Heart right ventricle (tissue), 16 donors: ENCODE results near the gene SDC1. TPM values are rescaled to one million over a fixed set of nuclear protein-coding genes. Genes with fewer than 3 reads are reported as not detected.

Source experiments
- ATAC-seq, 8 donors: fragments of 200-7000 bp; cut with Tn5 transposase; one replicate each; pipeline ENCODE4 v1.9.1; 2020; ENCODE audit warnings: mild to moderate bottlenecking in 8 of 8, moderate library complexity in 8 of 8, moderate number of reproducible peaks in 1 of 8
- DNase-seq, 2 donors: peaks; one replicate each; pipeline ENCODE4 v3.0.0-alpha.2; 2020
- H3K27ac ChIP-seq, 10 donors: fragments of 200-600 bp; sonication (generic) in 2 of 10; one replicate each; pipeline versions ENCODE4 v1.5.0 to v1.8.0; 2020 to 2022; ENCODE audit warnings: mild to moderate bottlenecking in 3 of 10
- H3K27me3 ChIP-seq, 7 donors: fragments of 200-600 bp; one replicate each; pipeline ENCODE4 v1.8.0; 2021 to 2022; ENCODE audit warnings: mild to moderate bottlenecking in 2 of 7
- H3K36me3 ChIP-seq, 9 donors: fragments of 200-600 bp; sonication (generic) in 1 of 9; one replicate each; pipeline versions ENCODE4 v1.5.0 to v1.8.0; 2020 to 2022; ENCODE audit warnings: mild to moderate bottlenecking in 2 of 9
- H3K4me1 ChIP-seq, 9 donors: fragments of 200-600 bp; sonication (generic) in 1 of 9; one replicate each; pipeline versions ENCODE4 v1.5.0 to v1.8.0; 2020 to 2022; ENCODE audit warnings: mild to moderate bottlenecking in 4 of 9
- H3K4me3 ChIP-seq, 10 donors: fragments of 200-600 bp; sonication (generic) in 2 of 10; one replicate each; pipeline versions ENCODE4 v1.5.0 to v1.8.0; 2020 to 2022; ENCODE audit warnings: mild to moderate bottlenecking in 7 of 10, moderate library complexity in 2 of 10
- H3K9me3 ChIP-seq, 11 donors: fragments of 200-600 bp in 10 of 11; sonication (generic) in 2 of 11; one replicate each; pipeline versions ENCODE4 v1.5.0 to v1.8.0; 2013 to 2022; ENCODE audit warnings: mild to moderate bottlenecking in 2 of 11, control low read depth in 1 of 11, moderate library complexity in 1 of 11
- WGBS, 2 donors: extraction: QIAGEN DNeasy Blood & Tissue Kit; methylation state at CpG; one replicate each; pipeline ENCODE4 v1.1.7; 2013; ENCODE audit warnings: inconsistent platforms in 1 of 2; 5-methylcytosine and 5-hydroxymethylcytosine counted together
- intact Hi-C, 10 donors: fragments of 100-400 bp; cut with DNase I; formaldehyde crosslinking; loops; one replicate each; pipeline versions ENCODE4 v1.11.1 to v1.14.2; 2022
- polyA plus RNA-seq, 2 donors: library from polyadenylated mRNA; stranded (reverse); fragments of 200-250 nt; gene quantifications; one replicate each; pipeline ENCODE4 v1.2.3, GENCODE V29; 2013
- total RNA-seq, 10 donors: library from RNA; stranded (reverse); fragmentation: NEBNext Ultra II Directional in 3 of 10; extraction: Animal tissue kit (Norgen Biotek cat#: 25700) in 3 of 10; gene quantifications; one replicate each; pipeline versions ENCODE4 v1.2.1 to v1.2.4, GENCODE V29; 2021 to 2023
- TF ChIP-seq, protein P1 (sequence below), 9 donors: fragments of 200-600 bp; sonication (generic) in 2 of 9; IDR thresholded peaks; one replicate each; pipeline versions ENCODE4 v1.5.0 to v1.8.0; 2021 to 2022; ENCODE audit warnings: antibody characterized with exemption in 9 of 9, mild to moderate bottlenecking in 5 of 9, moderate library complexity in 1 of 9
- donor health status: Arrhythmogenic right ventricular cardiomyopathy.
- donor health status: ischemic (EF 13 %, LVEDD 7.1; RV severe dilation, severe dysfunction).
- donor health status: healthy with polysubstance abuse.
- donor health status: DM: no; HTN: yes; CAD: no.
- donor health status: DM: no; HTN: no; CAD: no.
- donor health status: ischemic (EF 25% LVEDD 6.9; RV normal size, moderate dysfunction).
- donor health status: ischemic (EF 25% LVEDD 5.7; RV mildly dilated, moderate dysfunction).
- donor health status: healthy.
- donor health status: DM: yes; HTN: yes; CAD: no.
- donor health status: Ischemic cardiomyopathy.
- donor health status: ischemic (EF 35%, LVEDD 5.7; RV mildly dilated, moderate dysfunction).
- donor health status: nonischemic (EF 11% LVEDD 7.7; RV severe dilation, severe dysfunction).
- donor health status: DM: yes; HTN: yes; CAD: no.
- donor health status: PGD.
- donor health status: ischemic (EF 29% LVEDD 5.4; RV normal size, mild dysfunction).
- donor health status: nonischemic (EF 23%, LVEDD 6.1; RV moderate dilation, normal function).

Gene SDC1
- total and polyA plus RNA-seq, 12 donors = 0.27 to 2.1 (median 0.33) TPM; not detected in 2

GRCh38 chr2:20223407-20224163 lies 1.3 kb downstream of the SDC1 start:
- TF ChIP-seq, protein P1, sequence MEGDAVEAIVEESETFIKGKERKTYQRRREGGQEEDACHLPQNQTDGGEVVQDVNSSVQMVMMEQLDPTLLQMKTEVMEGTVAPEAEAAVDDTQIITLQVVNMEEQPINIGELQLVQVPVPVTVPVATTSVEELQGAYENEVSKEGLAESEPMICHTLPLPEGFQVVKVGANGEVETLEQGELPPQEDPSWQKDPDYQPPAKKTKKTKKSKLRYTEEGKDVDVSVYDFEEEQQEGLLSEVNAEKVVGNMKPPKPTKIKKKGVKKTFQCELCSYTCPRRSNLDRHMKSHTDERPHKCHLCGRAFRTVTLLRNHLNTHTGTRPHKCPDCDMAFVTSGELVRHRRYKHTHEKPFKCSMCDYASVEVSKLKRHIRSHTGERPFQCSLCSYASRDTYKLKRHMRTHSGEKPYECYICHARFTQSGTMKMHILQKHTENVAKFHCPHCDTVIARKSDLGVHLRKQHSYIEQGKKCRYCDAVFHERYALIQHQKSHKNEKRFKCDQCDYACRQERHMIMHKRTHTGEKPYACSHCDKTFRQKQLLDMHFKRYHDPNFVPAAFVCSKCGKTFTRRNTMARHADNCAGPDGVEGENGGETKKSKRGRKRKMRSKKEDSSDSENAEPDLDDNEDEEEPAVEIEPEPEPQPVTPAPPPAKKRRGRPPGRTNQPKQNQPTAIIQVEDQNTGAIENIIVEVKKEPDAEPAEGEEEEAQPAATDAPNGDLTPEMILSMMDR (IDR thresholded peaks at IDR 0.05) = no peak
- 0 to 1% methylated on average over 61 to 66 of the region's 66 CpGs for WGBS, 2 donors
- ATAC-seq = peak in 7 of 8 donors; percentile 31 to 52 (median 39)
- intact Hi-C loops = loop anchor here in 7 of 10 donors (2.0 to 10.0 kb wide), 5 partner anchors 89 to 119 kb away; no protein-coding TSS in a partner anchor
- Histone ChIP-seq H3K27me3 (peaks cover 0 to 70% (median 43%) of the 10 kb centered on the region in 7 donors), H3K4me1 (peaks cover 0 to 22% (median 19%) of the 10 kb centered on the region in 9 donors), H3K4me3 (peak overlapping the region; percentile 32 to 61 (median 56)), H3K27ac (no peak overlapping the region), H3K36me3 (no peaks in the 10 kb centered on the region), H3K9me3 (no peaks in the 10 kb centered on the region)
- peak in 1 of 2 donors; percentile 27 for DNase-seq

DNA sequence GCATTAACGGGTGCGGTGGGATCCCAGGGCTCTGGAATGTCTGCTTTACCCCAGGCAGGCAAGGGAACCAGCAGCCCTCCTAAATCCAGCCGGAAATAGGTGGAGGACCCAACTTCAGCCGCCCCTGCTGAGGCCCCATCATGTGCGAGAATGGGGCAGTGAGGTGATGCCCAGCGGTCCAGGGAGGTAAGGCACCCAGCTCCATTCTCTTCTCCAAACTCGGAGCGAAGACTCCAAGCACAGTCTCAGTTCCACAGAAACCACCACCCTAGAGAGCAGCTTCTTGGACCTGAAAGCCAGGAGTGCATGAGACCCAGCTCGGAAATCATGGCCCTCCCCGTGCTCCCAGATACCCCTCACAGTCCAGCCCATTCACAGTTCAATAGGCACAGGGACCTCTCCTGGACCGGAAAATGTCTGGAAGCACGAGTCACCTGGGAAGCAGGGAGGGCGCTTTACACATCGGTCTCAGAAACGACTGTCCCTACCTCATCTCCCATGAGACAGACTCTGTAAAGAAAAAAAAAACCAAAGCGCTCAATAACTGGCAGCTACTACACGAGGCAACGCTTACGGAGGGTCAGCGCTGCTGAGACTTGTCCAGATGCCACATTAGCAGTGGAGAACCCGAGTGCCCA lies 2.0 kb downstream of the SDC1 start:
- H3K27ac ChIP-seq = no peak overlapping the region
- H3K27me3 ChIP-seq = peaks cover 0 to 70% (median 36%) of the 10 kb centered on the region in 7 donors
- H3K4me1 ChIP-seq = peaks cover 0 to 22% (median 19%) of the 10 kb centered on the region in 9 donors
- WGBS, 2 donors = 37% methylated on average over 21 of the region's 21 CpGs
- H3K9me3 ChIP-seq = no peaks in the 10 kb centered on the region
- peak overlapping the region in 9 of 10 donors; percentile 52 to 61 (median 56) for H3K4me3 ChIP-seq
- no peaks in the 10 kb centered on the region for H3K36me3 ChIP-seq
- ATAC-seq (no peak), DNase-seq (no peak)
- TF ChIP-seq, protein P1 (IDR thresholded peaks at IDR 0.05) = no peak
- intact Hi-C loops = loop anchor here in 6 of 10 donors (5.0 to 10.0 kb wide), 4 partner anchors 88 to 118 kb away; no protein-coding TSS in a partner anchor

DNA sequence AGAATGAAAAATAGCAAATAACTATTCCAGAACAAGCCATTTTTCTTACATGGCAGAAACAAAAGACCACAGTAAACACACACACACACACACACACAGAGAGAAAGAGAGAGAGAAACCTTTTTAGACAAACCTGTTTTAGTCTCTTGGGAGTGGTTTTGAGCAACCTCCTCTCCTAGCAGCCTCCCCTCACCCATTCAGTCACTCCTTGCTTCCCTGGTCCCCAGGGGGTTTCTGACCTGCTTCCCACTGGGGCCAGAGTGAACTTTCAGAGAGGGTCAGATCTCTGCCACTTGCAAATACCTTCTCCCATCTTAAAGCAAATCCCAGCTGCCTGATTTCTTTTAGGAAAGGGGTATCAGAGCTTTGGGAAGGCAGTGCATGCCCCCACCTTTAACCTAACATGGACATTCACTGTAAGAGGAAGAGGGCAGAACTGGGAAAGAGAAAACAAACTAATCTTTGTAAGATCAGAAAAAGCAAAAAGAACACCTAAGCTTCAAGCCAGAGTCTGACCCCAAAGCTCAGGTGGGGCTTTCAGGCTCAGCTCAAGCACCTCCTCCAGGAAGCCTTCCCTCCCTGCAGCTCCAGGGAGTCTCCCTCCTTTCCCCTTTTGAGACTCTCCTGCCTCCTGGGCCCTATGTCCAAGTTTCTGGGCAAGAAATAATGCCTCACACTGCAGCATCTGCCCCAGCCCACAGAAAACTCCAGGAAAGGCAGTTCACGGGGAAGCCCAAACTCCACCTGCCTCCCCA lies 2.7 kb downstream of the SDC1 start:
- Histone ChIP-seq H3K27ac (no peak overlapping the region), H3K36me3 (no peaks in the 10 kb centered on the region), H3K4me3 (no peak overlapping the region), H3K9me3 (no peaks in the 10 kb centered on the region), H3K27me3 (peaks cover 0 to 66% (median 29%) of the 10 kb centered on the region in 7 donors), H3K4me1 (peaks cover 0 to 22% (median 19%) of the 10 kb centered on the region in 9 donors)
- WGBS, 2 donors = 92 to 98% methylated on average over 1 of the region's 1 CpG
- TF ChIP-seq, protein P1 (IDR thresholded peaks at IDR 0.05) = no peak
- ATAC-seq = no peak
- intact Hi-C loops = loop anchor here in 6 of 10 donors (5.0 to 10.0 kb wide), 4 partner anchors 87 to 117 kb away; no protein-coding TSS in a partner anchor
- DNase-seq = no peak

DNA sequence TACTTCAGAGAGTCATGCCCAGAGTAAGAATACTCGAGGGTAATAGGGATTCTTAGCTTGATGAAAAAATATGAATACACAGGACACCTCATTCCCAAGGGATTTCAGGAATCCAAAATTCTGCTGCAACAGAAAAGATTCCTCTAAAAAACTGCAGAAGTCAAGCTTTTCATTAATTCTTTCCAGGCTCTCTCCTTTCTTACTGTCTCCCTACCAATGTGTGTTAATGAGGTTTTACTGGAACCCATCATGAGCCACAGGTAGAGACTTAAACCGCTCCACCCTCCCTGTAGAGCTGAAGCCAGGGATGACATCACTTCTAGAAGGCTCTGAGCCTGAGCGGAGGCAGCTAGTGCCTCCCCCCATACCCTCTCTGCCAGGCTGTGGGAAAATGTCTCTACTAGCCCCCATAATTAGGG lies 3.4 kb downstream of the SDC1 start:
- WGBS, 2 donors = 71 to 75% methylated on average over 3 of the region's 3 CpGs
- no peak overlapping the region for H3K27ac ChIP-seq
- peaks cover 0 to 22% (median 19%) of the 10 kb centered on the region in 9 donors for H3K4me1 ChIP-seq
- H3K27me3 ChIP-seq = peaks cover 0 to 59% (median 23%) of the 10 kb centered on the region in 7 donors
- no peak overlapping the region for H3K4me3 ChIP-seq
- DNase-seq = no peak
- no peaks in the 10 kb centered on the region for H3K36me3 ChIP-seq
- H3K9me3 ChIP-seq = no peaks in the 10 kb centered on the region
- intact Hi-C loops = loop anchor here in 6 of 10 donors (5.0 to 10.0 kb wide), 4 partner anchors 87 to 117 kb away; no protein-coding TSS in a partner anchor
- ATAC-seq = no peak
- TF ChIP-seq, protein P1 (IDR thresholded peaks at IDR 0.05) = no peak
